Measurements from ENCODE around the gene BRMS1L.

BRMS1L gene

GRCh38 chr14:35878272-35879150 is 52.4 kb downstream of the BRMS1L start:
- no peak for ATAC-seq
- H3K4me3 Mint-ChIP-seq = no peak overlapping the region
- no peaks in the 10 kb centered on the region for H3K9me3 Mint-ChIP-seq
- no peaks in the 10 kb centered on the region for H3K36me3 Mint-ChIP-seq
- no peak for DNase-seq (ENCODE audit: low spot score in 2 of 2)
- peak overlapping the region; percentile 15 for H3K27ac Mint-ChIP-seq
- H3K4me1 Mint-ChIP-seq = no peaks in the 10 kb centered on the region

DNA sequence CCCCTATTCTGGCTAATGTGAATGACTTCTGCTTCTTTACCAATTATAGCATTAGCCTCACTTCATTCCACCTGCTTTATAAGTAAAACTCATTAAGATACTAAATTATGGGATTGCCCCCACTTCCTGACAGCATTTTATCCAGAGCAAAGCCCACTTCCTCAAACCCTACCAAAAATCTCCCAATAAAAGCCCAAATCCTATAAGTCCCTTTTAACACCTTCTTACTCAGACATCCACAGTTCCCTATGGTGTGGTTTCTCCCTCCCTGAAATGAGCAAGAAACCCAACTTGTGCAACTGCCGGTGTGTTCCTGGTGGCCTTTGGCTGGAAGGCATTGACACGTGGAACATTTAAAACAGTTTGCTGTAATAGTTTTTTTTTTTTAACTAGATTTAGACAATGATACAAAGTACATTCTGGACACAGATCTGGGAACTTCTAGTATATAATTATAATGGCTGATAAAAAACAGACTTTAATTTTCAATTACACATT is 53.1 kb downstream of the BRMS1L start:
- no peak for ATAC-seq
- no peaks in the 10 kb centered on the region for H3K36me3 Mint-ChIP-seq
- no peaks in the 10 kb centered on the region for H3K4me1 Mint-ChIP-seq
- DNase-seq (ENCODE audit: low spot score in 2 of 2) = no peak
- H3K4me3 Mint-ChIP-seq = no peak overlapping the region
- no peaks in the 10 kb centered on the region for H3K9me3 Mint-ChIP-seq
- H3K27ac Mint-ChIP-seq = peak overlapping the region; percentile 15

DNA sequence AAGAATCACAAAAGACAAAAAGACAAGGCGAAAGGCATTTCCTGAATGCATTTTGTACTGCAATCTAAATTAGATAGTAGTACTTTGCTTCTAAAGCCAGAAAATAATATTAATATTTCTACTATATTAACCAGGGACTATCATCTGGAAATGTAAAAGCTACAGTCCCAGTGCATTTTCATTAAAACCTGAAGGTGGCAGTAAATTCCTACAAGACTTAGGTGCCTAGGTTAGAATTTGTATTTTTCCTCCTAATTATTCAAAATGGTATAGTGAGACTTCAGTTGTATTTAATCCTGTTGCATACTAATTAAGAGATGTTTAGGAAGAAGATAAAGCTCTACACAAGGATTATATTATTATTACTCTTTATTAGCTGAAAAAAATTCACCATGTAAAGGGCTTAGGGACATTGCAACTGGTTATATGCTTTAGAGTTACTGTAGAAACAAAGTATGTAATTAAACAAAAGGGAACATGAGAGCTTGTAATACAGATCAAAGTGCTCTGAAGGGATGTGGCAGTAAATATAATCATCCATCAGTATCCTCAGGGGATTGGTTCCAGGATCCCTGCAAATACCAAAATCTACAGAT is 53.6 kb downstream of the BRMS1L start:
- no peaks in the 10 kb centered on the region for H3K9me3 Mint-ChIP-seq

DNA sequence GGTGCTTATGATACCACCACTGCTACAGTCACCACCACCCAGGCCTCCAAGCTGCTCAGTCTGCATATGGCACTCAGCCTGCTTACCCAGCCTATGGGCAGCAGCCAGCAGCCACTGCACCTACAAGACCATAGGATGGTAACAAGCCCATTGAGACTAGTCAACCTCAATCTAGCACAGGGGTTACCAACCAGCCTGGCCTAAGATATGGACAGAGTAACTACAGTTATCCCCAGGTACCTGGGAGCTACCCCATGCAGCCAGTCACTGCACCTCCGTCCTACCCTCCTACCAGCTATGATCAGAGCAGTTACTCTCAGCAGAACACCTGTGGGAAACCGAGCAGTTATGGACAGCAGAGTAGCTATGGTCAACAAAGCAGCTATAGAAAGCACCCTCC is 55.1 kb downstream of the BRMS1L start:
- Mint-ChIP-seq H3K9me3 (no peaks in the 10 kb centered on the region), H3K4me1 (no peaks in the 10 kb centered on the region), H3K36me3 (no peaks in the 10 kb centered on the region), H3K27ac (no peak overlapping the region), H3K4me3 (no peak overlapping the region)
- peak; percentile 43 for ATAC-seq
- no peak for DNase-seq (ENCODE audit: low spot score in 2 of 2)

More for the DNA sequence above, 53.6 kb downstream of the BRMS1L start:
- DNase-seq (ENCODE audit: low spot score in 2 of 2) (no peak), ATAC-seq (no peak)
- Mint-ChIP-seq H3K4me3 (no peak overlapping the region), H3K36me3 (no peaks in the 10 kb centered on the region), H3K4me1 (no peaks in the 10 kb centered on the region), H3K27ac (no peak overlapping the region)

DNA sequence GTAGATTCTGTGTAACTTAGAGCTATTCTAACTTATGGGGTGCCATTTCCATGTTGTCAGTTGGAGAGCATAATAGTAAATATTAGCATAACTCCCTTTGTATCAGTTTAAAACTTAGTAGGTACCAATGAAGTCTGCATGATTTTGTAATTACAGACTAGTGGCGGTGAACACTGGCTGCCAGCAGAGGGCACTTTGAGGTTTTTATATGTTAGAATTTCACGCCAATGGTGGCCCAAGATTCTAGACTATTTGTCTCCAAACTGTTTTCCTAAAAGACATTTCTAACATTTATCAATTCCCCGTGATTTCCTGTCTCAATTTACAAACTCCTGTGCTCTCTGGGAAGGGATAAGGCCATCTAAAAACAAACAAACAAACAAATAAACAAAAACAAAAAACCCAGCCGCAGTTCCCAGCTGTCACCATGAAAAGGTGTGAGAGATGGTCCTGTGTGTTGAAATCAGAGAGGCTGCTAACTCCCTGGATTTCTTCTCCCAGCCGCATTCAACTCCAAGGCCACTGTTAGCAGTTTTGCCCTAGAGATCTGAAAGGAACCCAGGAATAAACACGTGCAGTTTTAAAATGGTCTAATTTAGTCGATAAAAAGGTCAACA is 57.6 kb downstream of the BRMS1L start:
- no peak for ATAC-seq
- no peaks in the 10 kb centered on the region for H3K4me1 Mint-ChIP-seq
- H3K27ac Mint-ChIP-seq = no peak overlapping the region
- no peaks in the 10 kb centered on the region for H3K36me3 Mint-ChIP-seq
- DNase-seq (ENCODE audit: low spot score in 2 of 2) = no peak
- H3K4me3 Mint-ChIP-seq = no peak overlapping the region
- H3K9me3 Mint-ChIP-seq = no peaks in the 10 kb centered on the region

GRCh38 chr14:35890308-35890707 is 64.2 kb downstream of the BRMS1L start:
- Mint-ChIP-seq H3K36me3 (no peaks in the 10 kb centered on the region), H3K4me3 (no peak overlapping the region), H3K27ac (no peak overlapping the region), H3K9me3 (peaks cover 8% of the 10 kb centered on the region), H3K4me1 (no peaks in the 10 kb centered on the region)
- DNase-seq (ENCODE audit: low spot score in 2 of 2) = no peak
- no peak for ATAC-seq

DNA sequence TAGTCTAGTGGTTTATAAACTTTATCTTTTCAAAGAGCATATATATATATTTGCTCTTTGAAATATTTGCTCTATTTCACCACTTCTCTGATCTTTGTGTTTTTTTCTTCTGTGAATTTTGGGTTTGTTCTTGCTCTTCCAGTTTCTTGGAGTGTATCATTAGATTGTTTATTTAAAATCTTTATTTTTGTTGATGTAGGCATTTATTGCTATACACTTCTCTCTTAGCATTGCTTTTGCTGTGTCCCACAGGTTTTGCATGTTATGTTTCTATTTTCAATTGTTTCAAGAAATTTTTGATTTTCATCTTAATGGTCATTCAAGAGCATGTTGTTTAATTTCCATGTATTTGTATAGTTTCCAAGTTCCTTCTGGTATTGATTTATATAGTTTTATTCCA is 69.1 kb downstream of the BRMS1L start:
- DNase-seq (ENCODE audit: low spot score in 2 of 2) = no peak
- Mint-ChIP-seq H3K27ac (no peak overlapping the region), H3K4me1 (no peaks in the 10 kb centered on the region), H3K9me3 (peaks cover 22% of the 10 kb centered on the region), H3K4me3 (no peak overlapping the region), H3K36me3 (no peaks in the 10 kb centered on the region)
- ATAC-seq = no peak

DNA sequence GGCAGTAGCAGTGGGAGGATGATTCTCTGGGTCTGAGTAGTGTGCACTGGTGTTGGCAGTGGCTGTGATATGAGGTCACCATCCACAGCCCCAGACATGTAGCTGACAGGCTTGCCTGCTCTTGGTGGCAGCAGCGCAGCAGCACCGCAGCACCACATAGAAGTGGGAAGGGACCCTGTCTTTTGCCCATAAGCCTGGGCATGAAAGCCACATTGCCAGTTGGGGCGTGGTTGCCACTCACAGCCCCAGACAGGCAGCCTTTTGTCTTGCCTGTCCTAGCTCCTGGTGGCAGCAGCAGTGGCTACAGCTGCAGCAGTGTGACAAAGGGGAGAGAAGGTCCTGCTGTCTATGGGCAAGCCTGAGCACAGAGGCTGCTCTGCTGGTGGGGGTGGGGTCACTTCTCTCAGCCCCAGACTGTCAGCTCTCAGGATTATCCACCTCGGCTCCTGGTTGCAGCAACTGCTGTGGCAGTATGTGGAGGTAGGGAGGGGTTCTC is 71.5 kb downstream of the BRMS1L start:
- ATAC-seq (peak; percentile 45), DNase-seq (ENCODE audit: low spot score in 2 of 2) (no peak)
- H3K4me3 Mint-ChIP-seq = no peak overlapping the region
- peaks cover 22% of the 10 kb centered on the region for H3K9me3 Mint-ChIP-seq
- no peaks in the 10 kb centered on the region for H3K4me1 Mint-ChIP-seq
- no peak overlapping the region for H3K27ac Mint-ChIP-seq
- no peaks in the 10 kb centered on the region for H3K36me3 Mint-ChIP-seq

DNA sequence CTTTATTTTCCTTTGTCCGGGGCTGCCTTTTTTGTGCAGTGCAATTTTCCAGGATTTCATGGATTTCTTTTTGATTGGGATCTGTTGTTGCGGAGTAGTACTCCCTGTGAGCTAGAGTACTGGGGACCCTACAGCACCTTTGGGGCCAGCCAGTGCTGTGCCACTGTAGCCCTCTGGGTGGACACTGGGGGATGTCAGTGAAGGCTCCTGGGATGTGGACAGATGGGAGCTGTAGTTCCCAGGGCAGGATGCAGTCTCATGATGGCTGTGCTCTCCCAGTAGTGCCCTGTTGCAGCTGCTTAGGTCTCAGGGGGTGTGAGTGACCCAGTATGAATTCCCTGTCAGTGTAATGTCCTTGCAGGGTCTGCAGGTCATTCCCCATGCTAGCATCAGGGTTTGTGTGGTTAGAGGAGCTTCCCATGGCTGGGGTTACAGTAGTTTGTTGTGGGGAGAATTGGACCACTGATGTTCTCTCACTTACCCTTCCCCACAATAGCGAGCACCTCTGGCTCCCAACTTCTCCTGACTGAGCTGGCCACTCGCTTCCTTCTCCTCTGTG is 72.2 kb downstream of the BRMS1L start:
- ATAC-seq = no peak
- Mint-ChIP-seq H3K9me3 (peaks cover 21% of the 10 kb centered on the region), H3K4me1 (no peaks in the 10 kb centered on the region), H3K36me3 (no peaks in the 10 kb centered on the region), H3K4me3 (no peak overlapping the region), H3K27ac (no peak overlapping the region)
- DNase-seq (ENCODE audit: low spot score in 2 of 2) = no peak

GRCh38 chr14:35900741-35901140 is 74.6 kb downstream of the BRMS1L start:
- Mint-ChIP-seq H3K36me3 (no peaks in the 10 kb centered on the region), H3K9me3 (peaks cover 13% of the 10 kb centered on the region), H3K27ac (no peak overlapping the region), H3K4me3 (no peak overlapping the region), H3K4me1 (no peaks in the 10 kb centered on the region)
- ATAC-seq = no peak
- DNase-seq (ENCODE audit: low spot score in 2 of 2) = no peak

DNA sequence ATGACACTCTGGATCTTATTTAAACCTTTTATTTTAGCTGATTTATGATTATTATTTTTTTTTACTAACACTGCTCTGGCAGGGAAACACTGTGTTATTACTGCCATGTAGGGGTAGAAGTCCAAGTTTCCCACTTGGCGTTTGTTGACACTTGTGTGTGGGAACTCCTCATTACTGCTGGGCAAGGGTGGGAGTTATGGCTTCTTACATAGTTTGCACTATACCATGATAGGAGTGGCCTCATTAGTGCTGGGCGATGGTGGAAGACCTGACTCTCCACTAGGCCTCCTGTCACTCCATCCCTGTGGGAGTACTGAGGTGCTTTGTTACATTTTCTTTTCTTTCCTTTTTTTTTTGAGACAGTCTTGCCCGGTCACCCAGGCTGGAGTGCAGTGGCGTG is 83.5 kb downstream of the BRMS1L start:
- no peaks in the 10 kb centered on the region for H3K4me1 Mint-ChIP-seq
- ATAC-seq = no peak
- H3K36me3 Mint-ChIP-seq = no peaks in the 10 kb centered on the region
- H3K9me3 Mint-ChIP-seq = no peaks in the 10 kb centered on the region
- H3K4me3 Mint-ChIP-seq = no peak overlapping the region
- H3K27ac Mint-ChIP-seq = no peak overlapping the region
- DNase-seq (ENCODE audit: low spot score in 2 of 2) = no peak

DNA sequence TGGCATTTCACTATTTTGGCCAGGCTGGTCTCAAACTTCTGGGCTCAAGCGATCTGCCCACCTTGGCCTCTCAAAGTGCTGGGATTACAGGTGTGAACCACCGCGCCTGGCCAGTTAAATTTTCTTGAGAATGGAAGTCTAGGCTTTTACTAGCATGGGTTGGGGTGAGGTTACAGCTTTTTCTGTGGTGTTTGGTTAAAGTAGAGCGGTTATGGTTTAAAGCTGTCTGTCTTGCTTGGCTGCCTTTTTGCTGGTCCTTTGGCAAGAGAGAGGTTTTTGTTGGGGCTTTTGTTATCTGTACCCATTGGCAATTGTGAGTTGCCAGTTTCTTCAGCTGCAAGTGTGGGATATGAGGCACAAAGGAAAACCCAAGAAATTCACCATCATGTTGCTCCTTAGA is 84.1 kb downstream of the BRMS1L start:
- Mint-ChIP-seq H3K36me3 (no peaks in the 10 kb centered on the region), H3K9me3 (no peaks in the 10 kb centered on the region), H3K27ac (no peak overlapping the region), H3K4me3 (no peak overlapping the region), H3K4me1 (no peaks in the 10 kb centered on the region)
- DNase-seq (ENCODE audit: low spot score in 2 of 2) (no peak), ATAC-seq (no peak)

GRCh38 chr14:35911097-35911496 is 85.0 kb downstream of the BRMS1L start:
- no peaks in the 10 kb centered on the region for H3K4me1 Mint-ChIP-seq
- no peak overlapping the region for H3K27ac Mint-ChIP-seq
- DNase-seq (ENCODE audit: low spot score in 2 of 2) = no peak
- ATAC-seq = no peak
- no peaks in the 10 kb centered on the region for H3K36me3 Mint-ChIP-seq
- H3K4me3 Mint-ChIP-seq = no peak overlapping the region
- H3K9me3 Mint-ChIP-seq = no peaks in the 10 kb centered on the region

DNA sequence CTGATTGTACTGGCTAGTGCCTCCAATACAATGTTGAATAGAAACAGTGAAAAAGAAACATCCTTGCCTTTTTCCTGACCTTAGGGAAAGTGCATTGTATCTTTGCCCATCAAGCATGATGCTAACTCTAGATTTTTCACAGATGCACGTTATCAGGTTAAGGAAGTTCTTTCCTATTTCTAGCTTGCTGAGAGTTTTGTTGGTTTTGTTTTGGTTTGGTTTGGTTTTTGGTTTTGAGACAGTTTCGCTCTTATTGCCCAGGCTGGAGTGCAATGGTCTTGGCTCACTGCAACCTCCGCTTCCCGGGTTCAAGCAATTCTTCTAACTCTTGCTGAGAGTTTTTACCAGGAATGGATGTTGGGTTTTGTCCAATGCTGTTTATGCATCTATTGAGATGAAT is 89.0 kb downstream of the BRMS1L start:
- no peak for DNase-seq (ENCODE audit: low spot score in 2 of 2)
- no peak for ATAC-seq
- no peaks in the 10 kb centered on the region for H3K4me1 Mint-ChIP-seq
- no peak overlapping the region for H3K27ac Mint-ChIP-seq
- H3K4me3 Mint-ChIP-seq = no peak overlapping the region
- H3K36me3 Mint-ChIP-seq = no peaks in the 10 kb centered on the region
- no peaks in the 10 kb centered on the region for H3K9me3 Mint-ChIP-seq

GRCh38 chr14:35915775-35916174 is 89.6 kb downstream of the BRMS1L start:
- no peak overlapping the region for H3K27ac Mint-ChIP-seq
- no peaks in the 10 kb centered on the region for H3K9me3 Mint-ChIP-seq
- H3K36me3 Mint-ChIP-seq = no peaks in the 10 kb centered on the region
- no peak overlapping the region for H3K4me3 Mint-ChIP-seq
- H3K4me1 Mint-ChIP-seq = no peaks in the 10 kb centered on the region
- DNase-seq (ENCODE audit: low spot score in 2 of 2) = no peak
- no peak for ATAC-seq

All from stimulated activated effector memory CD8-positive, alpha-beta T cell treated with anti-CD3 and anti-CD28 coated beads, Interleukin-12 subunit alpha, Interleukin-12 subunit beta, amount 100 ng/mL, for 72 hours (primary cell).